ENCODE data around the gene TRIM4. TPM values are rescaled to one million over a fixed set of nuclear protein-coding genes. Genes with fewer than 3 reads are reported as not detected.

Gene TRIM4
- total RNA-seq, 2 experiments from 2014 or later, result 22.2 to 22.3 TPM

DNA sequence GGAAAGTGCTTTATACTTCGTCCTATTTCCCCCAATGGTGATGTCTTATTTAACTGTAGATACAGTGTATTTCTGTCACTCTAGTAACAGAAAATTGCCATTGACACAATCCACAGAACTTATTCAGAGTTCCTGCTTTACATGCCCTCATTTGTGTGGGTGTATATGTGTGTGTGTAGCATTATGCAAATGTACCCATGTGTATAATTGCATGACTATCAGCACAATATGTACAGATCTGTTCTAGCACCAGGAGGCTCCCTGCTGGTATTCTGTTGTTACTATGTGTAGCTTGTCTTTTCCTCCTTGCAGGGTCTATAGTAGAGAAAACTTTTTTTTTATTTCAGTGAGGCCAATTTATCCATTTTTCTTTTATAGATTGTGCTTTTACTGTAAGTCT, 75.0 kb downstream of the TRIM4 start:
- Mint-ChIP-seq H3K4me1 (ENCODE audit: low read depth) (peaks cover 9% of the 10 kb centered on the region), H3K4me3 (no peak overlapping the region), H3K9me3 (no peaks in the 10 kb centered on the region), H3K27me3 (peaks cover 3% of the 10 kb centered on the region), H3K27ac (no peak overlapping the region), H3K36me3 (ENCODE audit: low read depth) (no peaks in the 10 kb centered on the region)
- intact Hi-C loops (cut with micrococcal nuclease), result no loop called here
- TF ChIP-seq, protein P1, sequence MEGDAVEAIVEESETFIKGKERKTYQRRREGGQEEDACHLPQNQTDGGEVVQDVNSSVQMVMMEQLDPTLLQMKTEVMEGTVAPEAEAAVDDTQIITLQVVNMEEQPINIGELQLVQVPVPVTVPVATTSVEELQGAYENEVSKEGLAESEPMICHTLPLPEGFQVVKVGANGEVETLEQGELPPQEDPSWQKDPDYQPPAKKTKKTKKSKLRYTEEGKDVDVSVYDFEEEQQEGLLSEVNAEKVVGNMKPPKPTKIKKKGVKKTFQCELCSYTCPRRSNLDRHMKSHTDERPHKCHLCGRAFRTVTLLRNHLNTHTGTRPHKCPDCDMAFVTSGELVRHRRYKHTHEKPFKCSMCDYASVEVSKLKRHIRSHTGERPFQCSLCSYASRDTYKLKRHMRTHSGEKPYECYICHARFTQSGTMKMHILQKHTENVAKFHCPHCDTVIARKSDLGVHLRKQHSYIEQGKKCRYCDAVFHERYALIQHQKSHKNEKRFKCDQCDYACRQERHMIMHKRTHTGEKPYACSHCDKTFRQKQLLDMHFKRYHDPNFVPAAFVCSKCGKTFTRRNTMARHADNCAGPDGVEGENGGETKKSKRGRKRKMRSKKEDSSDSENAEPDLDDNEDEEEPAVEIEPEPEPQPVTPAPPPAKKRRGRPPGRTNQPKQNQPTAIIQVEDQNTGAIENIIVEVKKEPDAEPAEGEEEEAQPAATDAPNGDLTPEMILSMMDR (IDR thresholded peaks at IDR 0.05), result no peak
- ChIA-PET CTCF (no interaction called here), POLR2A (no interaction called here)
- no peak for DNase-seq
- no peak for ATAC-seq

DNA sequence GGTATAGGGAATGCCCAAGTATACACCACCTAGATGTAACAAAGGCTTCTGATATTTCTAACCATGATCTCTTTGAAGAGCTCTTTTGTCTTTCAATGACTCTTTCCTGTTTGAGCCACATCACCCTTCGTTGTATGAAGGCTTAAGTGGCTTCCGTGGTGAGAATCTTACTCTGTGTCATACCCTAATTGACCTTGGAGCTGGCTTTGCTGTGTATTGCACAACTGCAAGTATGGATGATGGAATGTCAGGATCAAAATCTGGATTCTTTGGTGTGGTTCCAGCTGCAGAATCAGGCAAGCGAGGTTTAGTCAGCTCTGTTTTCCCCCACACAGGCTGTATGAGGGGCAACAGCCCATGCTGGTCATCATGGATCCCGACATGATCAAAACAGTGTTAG, 75.5 kb downstream of the TRIM4 start:
- H3K4me1 Mint-ChIP-seq (ENCODE audit: low read depth), result peaks cover 9% of the 10 kb centered on the region
- POLR2A ChIA-PET, result no interaction called here
- H3K27me3 Mint-ChIP-seq, result peaks cover 3% of the 10 kb centered on the region
- no peak overlapping the region for H3K27ac Mint-ChIP-seq
- CTCF ChIA-PET, result no interaction called here
- TF ChIP-seq, protein P1 (IDR thresholded peaks at IDR 0.05), result no peak
- ATAC-seq (no peak), DNase-seq (no peak)
- intact Hi-C loops (cut with micrococcal nuclease), result no loop called here
- no peaks in the 10 kb centered on the region for H3K9me3 Mint-ChIP-seq
- no peaks in the 10 kb centered on the region for H3K36me3 Mint-ChIP-seq (ENCODE audit: low read depth)
- H3K4me3 Mint-ChIP-seq, result no peak overlapping the region

DNA sequence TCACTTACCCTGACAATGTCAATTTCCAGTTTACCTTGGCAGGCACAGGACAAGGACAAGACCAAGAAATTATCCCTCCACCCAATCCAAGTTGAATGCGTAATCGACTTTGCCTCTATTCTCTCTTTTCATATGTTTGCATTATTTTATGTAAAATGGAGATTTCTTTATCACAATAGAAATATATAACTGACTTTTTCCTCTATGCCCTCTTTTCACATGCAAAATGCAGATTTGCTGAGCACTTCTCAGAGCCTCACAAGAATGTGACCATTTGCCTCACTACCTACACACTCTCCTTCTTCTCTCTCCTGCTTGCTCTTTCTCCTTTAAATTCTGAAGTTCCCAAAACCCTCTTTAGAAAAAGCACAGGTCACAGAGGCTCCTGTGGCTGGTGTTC, 76.4 kb downstream of the TRIM4 start:
- Mint-ChIP-seq H3K27me3 (peaks cover under 1% of the 10 kb centered on the region), H3K4me3 (no peak overlapping the region), H3K9me3 (no peaks in the 10 kb centered on the region), H3K36me3 (ENCODE audit: low read depth) (no peaks in the 10 kb centered on the region), H3K4me1 (ENCODE audit: low read depth) (peaks cover 13% of the 10 kb centered on the region), H3K27ac (no peak overlapping the region)
- DNase-seq (no peak), ATAC-seq (no peak)
- ChIA-PET CTCF (no interaction called here), POLR2A (no interaction called here)
- intact Hi-C loops (cut with micrococcal nuclease), result no loop called here
- TF ChIP-seq, protein P1 (IDR thresholded peaks at IDR 0.05), result no peak

Other genes with a start within 250 kb of the TRIM4 start
- not detected for gene CYP3A5, start 239.5 kb downstream of the TRIM4 start, total RNA-seq
- gene CYP3A7, start 184.3 kb downstream of the TRIM4 start, total RNA-seq, result not detected
- gene CYP3A4, start 135.3 kb downstream of the TRIM4 start, total RNA-seq, result not detected
- gene CYP3A43, start 91.5 kb downstream of the TRIM4 start, total RNA-seq, result not detected
- not detected for gene OR2AE1, start 42.5 kb downstream of the TRIM4 start, total RNA-seq
- under 1 TPM; 0.41 to 0.47 TPM for gene GJC3, start 10.1 kb upstream of the TRIM4 start, total RNA-seq
- not detected for gene AZGP1, start 56.5 kb upstream of the TRIM4 start, total RNA-seq
- 10 to 100 TPM; 41.9 to 47.3 TPM for gene ZKSCAN1, start 96.1 kb upstream of the TRIM4 start, total RNA-seq
- gene ZSCAN21, start 130.2 kb upstream of the TRIM4 start, total RNA-seq, result 1 to 10 TPM; 6.3 to 6.9 TPM
- gene ZNF3, start 162.2 kb upstream of the TRIM4 start, total RNA-seq, result 10 to 100 TPM; 16.4 to 18.9 TPM
- gene COPS6, start 169.4 kb upstream of the TRIM4 start, total RNA-seq, result 10 to 100 TPM; 81.3 to 86.3 TPM
- 100 to 1,000 TPM; 456 to 476 TPM for gene MCM7, start 181.9 kb upstream of the TRIM4 start, total RNA-seq
- 10 to 100 TPM in 1 of 2 experiments, 1 to 10 TPM in 1; 9.8 to 10.9 TPM for gene AP4M1, start 182.1 kb upstream of the TRIM4 start, total RNA-seq
- 10 to 100 TPM; 48.6 to 55.3 TPM for gene TAF6, start 199.8 kb upstream of the TRIM4 start, total RNA-seq
- gene CNPY4, start 200.1 kb upstream of the TRIM4 start, total RNA-seq, result 10 to 100 TPM in 1 of 2 experiments, 1 to 10 TPM in 1; 9.8 to 10.4 TPM
- gene MBLAC1, start 207.4 kb upstream of the TRIM4 start, total RNA-seq, result 1 to 10 TPM; 1.9 to 2.1 TPM
- gene LAMTOR4, start 229.4 kb upstream of the TRIM4 start, total RNA-seq, result 100 to 1,000 TPM; 108 to 116 TPM
- gene TRAPPC14, start 239.2 kb upstream of the TRIM4 start, total RNA-seq, result 10 to 100 TPM; 15.7 to 17.4 TPM
- 1 to 10 TPM; 2.4 to 2.7 TPM for gene GAL3ST4, start 249.1 kb upstream of the TRIM4 start, total RNA-seq